Measurements from ENCODE around the gene SPACA7. TPM values are rescaled to one million over a fixed set of nuclear protein-coding genes. Genes with fewer than 3 reads are reported as not detected.
"Not testable (repeated sequence)": the region's sequence is repeated elsewhere in the genome, so short reads cannot be mapped to it uniquely, and the experiment has no call there.

SPACA7 gene
- total RNA-seq, 1 experiment from 2014 or later: not detected

GRCh38 chr13:112431734-112432133, 55.6 kb downstream of the SPACA7 start:
- H3K4me1 Mint-ChIP-seq: 0 out of 4 replicates have a peak, but pooled peaks cover 0 to 2% of the 10 kb centered on the region in 2 experiments
- no peak overlapping the region for H3K27ac Mint-ChIP-seq
- H3K27ac ChIP-seq (ENCODE audit: insufficient read length, low read depth, low read length): no peak overlapping the region
- no peak overlapping the region for H3K4me2 ChIP-seq (ENCODE audit: insufficient read depth, insufficient read length, low read length)
- no peaks in the 10 kb centered on the region for H4K20me1 ChIP-seq (ENCODE audit: control insufficient read depth, insufficient read depth, insufficient read length)
- no peak overlapping the region for H2AK5ac ChIP-seq (ENCODE audit: insufficient read length, low read length)
- H2AFZ ChIP-seq (ENCODE audit: low read length): no peak overlapping the region
- H4K5ac ChIP-seq (ENCODE audit: insufficient read length, low read depth, low read length): no peak overlapping the region
- no peak overlapping the region for H4K91ac ChIP-seq (ENCODE audit: insufficient read length, low read depth, low read length)
- no peaks in the 10 kb centered on the region for H3K27me3 ChIP-seq (ENCODE audit: insufficient read depth, low read length)
- H3K14ac ChIP-seq (ENCODE audit: insufficient read depth, low read length): no peak overlapping the region
- no peak overlapping the region for H3K56ac ChIP-seq (ENCODE audit: insufficient read length, low read depth, low read length)
- DNase-seq: no peak
- no peak overlapping the region for H3K23ac ChIP-seq (ENCODE audit: insufficient read length, low read depth, low read length)
- H2BK120ac ChIP-seq (ENCODE audit: low read depth, low read length, poor library complexity, severe bottlenecking): no peak overlapping the region
- no peaks in the 10 kb centered on the region for H3K9me3 ChIP-seq (ENCODE audit: control insufficient read depth, low read depth, low read length)
- no peak overlapping the region for H2BK15ac ChIP-seq (ENCODE audit: low read depth, low read length)
- no peak overlapping the region for H3T11ph ChIP-seq (ENCODE audit: low read length)
- no peak overlapping the region for H2BK20ac ChIP-seq (ENCODE audit: low read depth, low read length, poor library complexity, severe bottlenecking)
- peaks cover 8 to 21% (median 16%) of the 10 kb centered on the region in 3 experiments; a peak in 6 of 7 replicates for H3K36me3 Mint-ChIP-seq (ENCODE audit: insufficient read depth in 1 of 3, low read depth in 3 of 3)
- no peaks in the 10 kb centered on the region for H3K79me1 ChIP-seq (ENCODE audit: insufficient read depth, low read depth, low read length, poor library complexity, severe bottlenecking)
- TF ChIP-seq CTCF (conservative IDR thresholded peaks at IDR 0.05): no peak
- WGBS (ENCODE audit: extremely low coverage, insufficient read length, low lambda C conversion rate): no CpG with 5 or more reads among the region's 5 CpGs
- no peak overlapping the region for H2BK12ac ChIP-seq (ENCODE audit: insufficient read length, low read depth, low read length)
- H3K4me3 Mint-ChIP-seq: no peak overlapping the region
- H3K23me2 ChIP-seq (ENCODE audit: insufficient read length, low read depth, low read length, poor library complexity, severe bottlenecking): no peaks in the 10 kb centered on the region
- no peaks in the 10 kb centered on the region for H3K4me1 ChIP-seq (ENCODE audit: insufficient read depth, low read length)
- peaks cover 40 to 46% of the 10 kb centered on the region in 2 experiments for H3K9me3 Mint-ChIP-seq
- no peak overlapping the region for H3K9ac ChIP-seq (ENCODE audit: extremely low read depth, insufficient read length, low read length)
- no peaks in the 10 kb centered on the region for H3K79me2 ChIP-seq (ENCODE audit: insufficient read depth, low read length)
- no peak overlapping the region for H4K8ac ChIP-seq (replicated peaks; ENCODE audit: insufficient read length, low read depth, low read length)
- no peak overlapping the region for H3K18ac ChIP-seq (ENCODE audit: insufficient read length, low read depth, low read length)
- H3K27me3 Mint-ChIP-seq (ENCODE audit: low read depth): peaks cover 26% of the 10 kb centered on the region
- no peak overlapping the region for H2BK5ac ChIP-seq (ENCODE audit: insufficient read length, low read length)
- H3K4ac ChIP-seq (ENCODE audit: low read depth, low read length): no peak overlapping the region

- H3K9me3 Mint-ChIP-seq: peaks cover 32 to 42% of the 10 kb centered on the region in 2 experiments
- H2BK12ac ChIP-seq (ENCODE audit: insufficient read length, low read depth, low read length): not testable (repeated sequence)
Measured at GRCh38 chr13:112432734-112433133, 56.6 kb downstream of the SPACA7 start.

More at GRCh38 chr13:112432734-112433133, 56.6 kb downstream of the SPACA7 start:
- H3K27me3 ChIP-seq (ENCODE audit: insufficient read depth, low read length); H3K79me2 ChIP-seq (ENCODE audit: insufficient read depth, low read length); H4K5ac ChIP-seq (ENCODE audit: insufficient read length, low read depth, low read length); H3K9ac ChIP-seq (ENCODE audit: extremely low read depth, insufficient read length, low read length); H2BK20ac ChIP-seq (ENCODE audit: low read depth, low read length, poor library complexity, severe bottlenecking); H3K14ac ChIP-seq (ENCODE audit: insufficient read depth, low read length); H2AK5ac ChIP-seq (ENCODE audit: insufficient read length, low read length); H3K4me1 Mint-ChIP-seq; H4K91ac ChIP-seq (ENCODE audit: insufficient read length, low read depth, low read length); H3K4me3 Mint-ChIP-seq; H4K20me1 ChIP-seq (ENCODE audit: control insufficient read depth, insufficient read depth, insufficient read length); H2BK15ac ChIP-seq (ENCODE audit: low read depth, low read length); H3K4me2 ChIP-seq (ENCODE audit: insufficient read depth, insufficient read length, low read length); H3K79me1 ChIP-seq (ENCODE audit: insufficient read depth, low read depth, low read length, poor library complexity, severe bottlenecking); H3K23ac ChIP-seq (ENCODE audit: insufficient read length, low read depth, low read length); DNase-seq; H3K9me3 ChIP-seq (ENCODE audit: control insufficient read depth, low read depth, low read length); H3K23me2 ChIP-seq (ENCODE audit: insufficient read length, low read depth, low read length, poor library complexity, severe bottlenecking); H2AFZ ChIP-seq (ENCODE audit: low read length); H3K4me1 ChIP-seq (ENCODE audit: insufficient read depth, low read length); H2BK120ac ChIP-seq (ENCODE audit: low read depth, low read length, poor library complexity, severe bottlenecking); H4K8ac ChIP-seq (replicated peaks; ENCODE audit: insufficient read length, low read depth, low read length); H3K4ac ChIP-seq (ENCODE audit: low read depth, low read length); H3K18ac ChIP-seq (ENCODE audit: insufficient read length, low read depth, low read length); H3K56ac ChIP-seq (ENCODE audit: insufficient read length, low read depth, low read length); H3T11ph ChIP-seq (ENCODE audit: low read length); H2BK5ac ChIP-seq (ENCODE audit: insufficient read length, low read length); H3K27ac Mint-ChIP-seq; H3K27ac ChIP-seq (ENCODE audit: insufficient read length, low read depth, low read length): not testable (repeated sequence)
- Mint-ChIP-seq H3K36me3 (ENCODE audit: insufficient read depth in 1 of 3, low read depth in 3 of 3) (peaks cover 8 to 20% (median 12%) of the 10 kb centered on the region in 3 experiments; a peak in 6 of 7 replicates), H3K27me3 (ENCODE audit: low read depth) (peaks cover 23% of the 10 kb centered on the region)
- WGBS (ENCODE audit: extremely low coverage, insufficient read length, low lambda C conversion rate): no CpG with 5 or more reads among the region's 5 CpGs
